ENCODE data around the gene C9orf43.
"Not testable (repeated sequence)": the region's sequence is repeated elsewhere in the genome, so short reads cannot be mapped to it uniquely, and the experiment has no call there.

C9orf43 gene

GRCh38 chr9:113381909-113382411 is 28.6 kb upstream of the C9orf43 start:
- no peak for FAIRE-seq

GRCh38 chr9:113386571-113387393 is 23.8 kb upstream of the C9orf43 start:
- no peak for FAIRE-seq

GRCh38 chr9:113387560-113388230 is 22.9 kb upstream of the C9orf43 start:
- FAIRE-seq = no peak

- FAIRE-seq = no peak
Measured at GRCh38 chr9:113388833-113389232, 21.7 kb upstream of the C9orf43 start.

- FAIRE-seq = no peak
Measured at GRCh38 chr9:113389451-113389850, 21.1 kb upstream of the C9orf43 start.

- no peak for FAIRE-seq
Measured at GRCh38 chr9:113390192-113390960, 20.2 kb upstream of the C9orf43 start.

- no peak for FAIRE-seq
Measured at GRCh38 chr9:113391917-113392316, 18.6 kb upstream of the C9orf43 start.

- no peak for FAIRE-seq
Measured at GRCh38 chr9:113393281-113393680, 17.3 kb upstream of the C9orf43 start.

GRCh38 chr9:113395000-113395861 is 15.3 kb upstream of the C9orf43 start:
- FAIRE-seq = no peak

GRCh38 chr9:113397203-113397631 is 13.3 kb upstream of the C9orf43 start:
- FAIRE-seq = no peak

- no peak for FAIRE-seq
Measured at GRCh38 chr9:113398796-113399195, 11.8 kb upstream of the C9orf43 start.

- no peak for FAIRE-seq
Measured at GRCh38 chr9:113399646-113400200, 10.8 kb upstream of the C9orf43 start.

- FAIRE-seq = no peak
Measured at GRCh38 chr9:113401027-113401792, 9.3 kb upstream of the C9orf43 start, which contains the start of gene ALAD. Gene ALAD, minus strand, starts transcription at chr9:113401284. Its CDS starts 7,725 bp downstream, at chr9:113393559.

- no peak for FAIRE-seq
Measured at GRCh38 chr9:113403646-113404045, 6.9 kb upstream of the C9orf43 start.

- FAIRE-seq = not testable (repeated sequence)
Measured at GRCh38 chr9:113406353-113406752, 4.2 kb upstream of the C9orf43 start.

GRCh38 chr9:113406873-113407511 is 3.6 kb upstream of the C9orf43 start:
- not testable (repeated sequence) for FAIRE-seq

- no peak for FAIRE-seq
Measured at GRCh38 chr9:113409481-113409880, 1.1 kb upstream of the C9orf43 start.

GRCh38 chr9:113409883-113410206 is 702 bp upstream of the C9orf43 start:
- no peak for FAIRE-seq

- no peak for FAIRE-seq
Measured at GRCh38 chr9:113416149-113416721, 5.7 kb downstream of the C9orf43 start.

- no peak for FAIRE-seq
Measured at GRCh38 chr9:113417370-113417769, 6.8 kb downstream of the C9orf43 start.

Measured in islet of Langerhans (tissue), 1 donor.